ENCODE data around the gene CFAP100. TPM values are rescaled to one million over a fixed set of nuclear protein-coding genes. Genes with fewer than 3 reads are reported as not detected.

CFAP100 gene
- total RNA-seq, 1 donor: not detected

DNA sequence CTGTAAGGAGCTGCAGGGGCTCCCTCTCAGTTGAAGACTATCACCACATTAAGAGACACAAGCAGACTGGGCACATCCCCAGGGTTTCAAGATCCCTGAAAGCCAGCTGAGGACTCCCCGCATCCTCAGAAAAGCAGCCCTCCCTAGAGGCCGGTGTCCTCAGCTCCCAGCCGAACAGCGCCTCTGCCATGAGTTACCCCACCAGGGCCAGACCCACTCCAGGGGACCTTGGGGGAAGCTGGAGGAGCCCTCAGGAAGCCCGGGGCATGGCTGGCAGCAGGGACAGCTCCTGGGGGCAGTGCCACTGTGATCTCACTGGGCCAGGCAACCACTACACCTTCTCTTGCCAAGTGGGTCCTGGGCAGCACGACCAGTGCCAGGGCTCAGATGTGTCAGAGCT, 45.6 kb upstream of the CFAP100 start:
- H3K4me3 ChIP-seq (ENCODE audit: low read depth, low read length): no peak overlapping the region
- TF ChIP-seq CTCF (IDR thresholded peaks at IDR 0.05; ENCODE audit: insufficient read depth, low read length): no peak
- no peak for DNase-seq (ENCODE audit: low read depth)

DNA sequence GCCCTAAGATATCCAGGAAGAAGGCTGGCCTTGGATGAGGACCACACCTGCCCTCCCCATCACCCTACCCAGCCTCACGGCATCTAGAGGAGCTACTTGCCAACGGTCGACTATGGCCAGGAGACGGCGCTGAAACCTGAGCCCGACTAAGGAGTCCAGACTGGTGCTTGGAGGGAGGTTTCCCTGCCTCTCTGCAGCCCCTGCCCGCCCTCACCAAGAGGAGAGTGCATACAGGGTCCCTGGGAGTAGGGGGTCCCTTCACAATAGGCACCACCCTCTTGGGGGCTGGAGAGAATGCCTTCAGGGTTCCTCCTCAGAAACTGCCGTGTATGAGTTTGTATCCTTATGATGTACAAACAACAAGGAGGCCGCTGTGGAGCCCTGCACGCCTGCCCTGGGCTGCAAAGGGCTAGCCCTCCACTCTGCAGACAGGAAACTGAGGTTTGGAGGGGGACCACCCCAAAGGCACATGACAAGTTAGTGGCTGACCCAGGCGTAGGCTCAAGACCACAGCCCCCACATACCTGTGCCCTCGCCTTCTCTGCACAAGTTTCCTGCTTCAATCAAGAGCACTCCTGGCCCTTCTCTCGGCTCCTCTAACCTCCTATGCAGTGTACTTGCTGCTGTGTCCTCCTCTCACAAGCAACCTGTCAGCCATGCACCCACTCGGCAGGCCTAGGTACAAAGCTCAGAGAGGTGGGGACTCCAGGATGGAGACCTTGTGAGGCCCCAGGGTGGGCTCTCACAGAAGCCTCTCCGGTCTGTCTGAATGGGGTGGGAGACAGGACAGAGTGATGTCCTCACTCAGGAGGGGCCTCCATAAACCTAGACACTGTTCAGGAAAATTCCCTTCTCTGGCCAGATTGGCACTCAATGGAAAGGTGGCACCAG, 44.9 kb upstream of the CFAP100 start:
- H3K4me3 ChIP-seq (ENCODE audit: low read depth, low read length): no peak overlapping the region
- no peak for TF ChIP-seq CTCF (IDR thresholded peaks at IDR 0.05; ENCODE audit: insufficient read depth, low read length)
- no peak for DNase-seq (ENCODE audit: low read depth)

DNA sequence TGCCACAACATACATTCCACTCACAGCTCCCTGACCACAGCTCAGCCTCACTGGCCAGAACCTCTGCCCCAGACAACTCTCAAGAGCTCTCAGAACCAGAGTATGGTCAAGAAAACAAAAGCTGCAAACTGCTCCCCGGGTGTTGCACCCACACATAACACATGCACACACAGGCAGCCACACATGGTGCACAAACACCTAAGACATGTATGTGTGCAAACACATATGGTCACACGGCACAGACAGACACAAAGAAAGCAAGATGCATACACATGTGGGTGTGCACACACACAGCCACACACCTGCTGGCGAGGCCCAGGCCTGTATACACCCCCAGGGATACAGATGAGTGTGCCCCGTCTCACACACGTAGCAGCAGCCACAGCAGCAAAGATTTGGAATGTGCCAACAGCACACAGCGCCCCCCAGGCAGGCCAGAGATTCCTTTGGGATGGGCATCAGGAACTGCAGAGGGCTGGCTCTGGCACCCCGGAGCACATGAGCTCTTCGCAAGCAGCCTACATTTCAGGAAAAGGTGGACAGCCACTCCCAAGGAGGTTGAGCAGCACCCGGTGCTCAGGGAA, 44.1 kb upstream of the CFAP100 start:
- no peak for TF ChIP-seq CTCF (IDR thresholded peaks at IDR 0.05; ENCODE audit: insufficient read depth, low read length)
- no peak overlapping the region for H3K4me3 ChIP-seq (ENCODE audit: low read depth, low read length)
- no peak for DNase-seq (ENCODE audit: low read depth)

- no peak for DNase-seq (ENCODE audit: low read depth)
- H3K4me3 ChIP-seq (ENCODE audit: low read depth, low read length): no peak overlapping the region
- TF ChIP-seq CTCF (IDR thresholded peaks at IDR 0.05; ENCODE audit: insufficient read depth, low read length): no peak
Measured at GRCh38 chr3:126351086-126351770, 43.5 kb upstream of the CFAP100 start.

GRCh38 chr3:126351771-126352475, 42.8 kb upstream of the CFAP100 start:
- H3K4me3 ChIP-seq (ENCODE audit: low read depth, low read length): no peak overlapping the region
- TF ChIP-seq CTCF (IDR thresholded peaks at IDR 0.05; ENCODE audit: insufficient read depth, low read length): no peak
- DNase-seq (ENCODE audit: low read depth): no peak

Data from fibroblast of the aortic adventitia (primary cell).